ENCODE measurements around the gene IL6ST.

IL6ST gene

GRCh38 chr5:55932700-55933099 lies 62.1 kb downstream of the IL6ST start:
- Histone ChIP-seq H3K27ac (no peak overlapping the region), H3K4me3 (no peak overlapping the region)
- DNase-seq (ENCODE audit: low spot score), result peak; percentile 55
- no peak for TF ChIP-seq CTCF (IDR thresholded peaks at IDR 0.05)

GRCh38 chr5:55929020-55929799 lies 65.6 kb downstream of the IL6ST start:
- TF ChIP-seq CTCF (IDR thresholded peaks at IDR 0.05), result no peak
- Histone ChIP-seq H3K27ac (no peak overlapping the region), H3K4me3 (no peak overlapping the region)
- DNase-seq (ENCODE audit: low spot score), result peak; percentile 33

GRCh38 chr5:55927861-55928655 lies 66.7 kb downstream of the IL6ST start:
- no peak for TF ChIP-seq CTCF (IDR thresholded peaks at IDR 0.05)
- Histone ChIP-seq H3K4me3 (no peak overlapping the region), H3K27ac (no peak overlapping the region)
- DNase-seq (ENCODE audit: low spot score), result peak; percentile 55

GRCh38 chr5:55926476-55926875 lies 68.3 kb downstream of the IL6ST start:
- Histone ChIP-seq H3K27ac (no peak overlapping the region), H3K4me3 (no peak overlapping the region)
- DNase-seq (ENCODE audit: low spot score), result no peak
- TF ChIP-seq CTCF (IDR thresholded peaks at IDR 0.05), result no peak

- no peak overlapping the region for H3K4me3 ChIP-seq
- TF ChIP-seq CTCF (IDR thresholded peaks at IDR 0.05), result no peak
- no peak overlapping the region for H3K27ac ChIP-seq
- no peak for DNase-seq (ENCODE audit: low spot score)
Observed at GRCh38 chr5:55925712-55926111, 69.1 kb downstream of the IL6ST start.

GRCh38 chr5:55925181-55925580 lies 69.6 kb downstream of the IL6ST start:
- Histone ChIP-seq H3K27ac (no peak overlapping the region), H3K4me3 (no peak overlapping the region)
- peak; percentile 36 for DNase-seq (ENCODE audit: low spot score)
- no peak for TF ChIP-seq CTCF (IDR thresholded peaks at IDR 0.05)
